ENCODE results near the gene C1QTNF9.

C1QTNF9 gene

DNA sequence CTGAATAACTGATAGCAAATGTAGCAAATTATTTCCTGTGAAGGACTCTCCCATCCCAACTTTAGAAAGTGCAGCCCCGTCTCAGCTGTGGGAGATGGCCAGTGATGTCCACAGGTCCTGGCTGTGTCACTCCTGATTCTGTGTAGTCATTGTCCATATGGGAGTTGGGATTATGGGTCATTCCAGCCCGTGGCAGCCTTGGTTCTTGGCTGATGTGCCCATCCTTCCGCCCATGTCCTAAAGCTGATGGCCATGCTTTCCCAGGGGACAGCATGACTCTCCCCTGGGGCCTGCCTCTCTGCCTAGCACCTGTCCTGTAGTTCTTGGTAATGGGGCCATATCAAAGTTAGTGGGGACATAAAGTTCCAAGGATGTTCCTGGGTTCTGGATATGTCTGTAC lies 43.9 kb upstream of the C1QTNF9 start (continued):
- TF ChIP-seq ZNF335 (tag by site-specific recombination; conservative IDR thresholded peaks at IDR 0.05) (no peak), ZFP37 (tag by site-specific recombination; IDR thresholded peaks at IDR 0.05) (no peak), RBAK (tag by site-specific recombination; IDR thresholded peaks at IDR 0.05) (no peak)
- TF ChIP-seq, protein P1, sequence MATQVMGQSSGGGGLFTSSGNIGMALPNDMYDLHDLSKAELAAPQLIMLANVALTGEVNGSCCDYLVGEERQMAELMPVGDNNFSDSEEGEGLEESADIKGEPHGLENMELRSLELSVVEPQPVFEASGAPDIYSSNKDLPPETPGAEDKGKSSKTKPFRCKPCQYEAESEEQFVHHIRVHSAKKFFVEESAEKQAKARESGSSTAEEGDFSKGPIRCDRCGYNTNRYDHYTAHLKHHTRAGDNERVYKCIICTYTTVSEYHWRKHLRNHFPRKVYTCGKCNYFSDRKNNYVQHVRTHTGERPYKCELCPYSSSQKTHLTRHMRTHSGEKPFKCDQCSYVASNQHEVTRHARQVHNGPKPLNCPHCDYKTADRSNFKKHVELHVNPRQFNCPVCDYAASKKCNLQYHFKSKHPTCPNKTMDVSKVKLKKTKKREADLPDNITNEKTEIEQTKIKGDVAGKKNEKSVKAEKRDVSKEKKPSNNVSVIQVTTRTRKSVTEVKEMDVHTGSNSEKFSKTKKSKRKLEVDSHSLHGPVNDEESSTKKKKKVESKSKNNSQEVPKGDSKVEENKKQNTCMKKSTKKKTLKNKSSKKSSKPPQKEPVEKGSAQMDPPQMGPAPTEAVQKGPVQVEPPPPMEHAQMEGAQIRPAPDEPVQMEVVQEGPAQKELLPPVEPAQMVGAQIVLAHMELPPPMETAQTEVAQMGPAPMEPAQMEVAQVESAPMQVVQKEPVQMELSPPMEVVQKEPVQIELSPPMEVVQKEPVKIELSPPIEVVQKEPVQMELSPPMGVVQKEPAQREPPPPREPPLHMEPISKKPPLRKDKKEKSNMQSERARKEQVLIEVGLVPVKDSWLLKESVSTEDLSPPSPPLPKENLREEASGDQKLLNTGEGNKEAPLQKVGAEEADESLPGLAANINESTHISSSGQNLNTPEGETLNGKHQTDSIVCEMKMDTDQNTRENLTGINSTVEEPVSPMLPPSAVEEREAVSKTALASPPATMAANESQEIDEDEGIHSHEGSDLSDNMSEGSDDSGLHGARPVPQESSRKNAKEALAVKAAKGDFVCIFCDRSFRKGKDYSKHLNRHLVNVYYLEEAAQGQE (tag by site-specific recombination; IDR thresholded peaks at IDR 0.05): no peak
- TF ChIP-seq, protein P2, sequence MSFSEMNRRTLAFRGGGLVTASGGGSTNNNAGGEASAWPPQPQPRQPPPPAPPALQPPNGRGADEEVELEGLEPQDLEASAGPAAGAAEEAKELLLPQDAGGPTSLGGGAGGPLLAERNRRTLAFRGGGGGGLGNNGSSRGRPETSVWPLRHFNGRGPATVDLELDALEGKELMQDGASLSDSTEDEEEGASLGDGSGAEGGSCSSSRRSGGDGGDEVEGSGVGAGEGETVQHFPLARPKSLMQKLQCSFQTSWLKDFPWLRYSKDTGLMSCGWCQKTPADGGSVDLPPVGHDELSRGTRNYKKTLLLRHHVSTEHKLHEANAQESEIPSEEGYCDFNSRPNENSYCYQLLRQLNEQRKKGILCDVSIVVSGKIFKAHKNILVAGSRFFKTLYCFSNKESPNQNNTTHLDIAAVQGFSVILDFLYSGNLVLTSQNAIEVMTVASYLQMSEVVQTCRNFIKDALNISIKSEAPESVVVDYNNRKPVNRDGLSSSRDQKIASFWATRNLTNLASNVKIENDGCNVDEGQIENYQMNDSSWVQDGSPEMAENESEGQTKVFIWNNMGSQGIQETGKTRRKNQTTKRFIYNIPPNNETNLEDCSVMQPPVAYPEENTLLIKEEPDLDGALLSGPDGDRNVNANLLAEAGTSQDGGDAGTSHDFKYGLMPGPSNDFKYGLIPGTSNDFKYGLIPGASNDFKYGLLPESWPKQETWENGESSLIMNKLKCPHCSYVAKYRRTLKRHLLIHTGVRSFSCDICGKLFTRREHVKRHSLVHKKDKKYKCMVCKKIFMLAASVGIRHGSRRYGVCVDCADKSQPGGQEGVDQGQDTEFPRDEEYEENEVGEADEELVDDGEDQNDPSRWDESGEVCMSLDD (tag by site-specific recombination; IDR thresholded peaks at IDR 0.05): no peak
- TF ChIP-seq, protein P3, sequence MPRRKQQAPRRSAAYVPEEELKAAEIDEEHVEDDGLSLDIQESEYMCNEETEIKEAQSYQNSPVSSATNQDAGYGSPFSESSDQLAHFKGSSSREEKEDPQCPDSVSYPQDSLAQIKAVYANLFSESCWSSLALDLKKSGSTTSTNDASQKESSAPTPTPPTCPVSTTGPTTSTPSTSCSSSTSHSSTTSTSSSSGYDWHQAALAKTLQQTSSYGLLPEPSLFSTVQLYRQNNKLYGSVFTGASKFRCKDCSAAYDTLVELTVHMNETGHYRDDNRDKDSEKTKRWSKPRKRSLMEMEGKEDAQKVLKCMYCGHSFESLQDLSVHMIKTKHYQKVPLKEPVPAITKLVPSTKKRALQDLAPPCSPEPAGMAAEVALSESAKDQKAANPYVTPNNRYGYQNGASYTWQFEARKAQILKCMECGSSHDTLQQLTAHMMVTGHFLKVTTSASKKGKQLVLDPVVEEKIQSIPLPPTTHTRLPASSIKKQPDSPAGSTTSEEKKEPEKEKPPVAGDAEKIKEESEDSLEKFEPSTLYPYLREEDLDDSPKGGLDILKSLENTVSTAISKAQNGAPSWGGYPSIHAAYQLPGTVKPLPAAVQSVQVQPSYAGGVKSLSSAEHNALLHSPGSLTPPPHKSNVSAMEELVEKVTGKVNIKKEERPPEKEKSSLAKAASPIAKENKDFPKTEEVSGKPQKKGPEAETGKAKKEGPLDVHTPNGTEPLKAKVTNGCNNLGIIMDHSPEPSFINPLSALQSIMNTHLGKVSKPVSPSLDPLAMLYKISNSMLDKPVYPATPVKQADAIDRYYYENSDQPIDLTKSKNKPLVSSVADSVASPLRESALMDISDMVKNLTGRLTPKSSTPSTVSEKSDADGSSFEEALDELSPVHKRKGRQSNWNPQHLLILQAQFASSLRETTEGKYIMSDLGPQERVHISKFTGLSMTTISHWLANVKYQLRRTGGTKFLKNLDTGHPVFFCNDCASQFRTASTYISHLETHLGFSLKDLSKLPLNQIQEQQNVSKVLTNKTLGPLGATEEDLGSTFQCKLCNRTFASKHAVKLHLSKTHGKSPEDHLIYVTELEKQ (tag by site-specific recombination; IDR thresholded peaks at IDR 0.05; ENCODE audit: borderline replicate concordance): no peak
- TF ChIP-seq, protein P4, sequence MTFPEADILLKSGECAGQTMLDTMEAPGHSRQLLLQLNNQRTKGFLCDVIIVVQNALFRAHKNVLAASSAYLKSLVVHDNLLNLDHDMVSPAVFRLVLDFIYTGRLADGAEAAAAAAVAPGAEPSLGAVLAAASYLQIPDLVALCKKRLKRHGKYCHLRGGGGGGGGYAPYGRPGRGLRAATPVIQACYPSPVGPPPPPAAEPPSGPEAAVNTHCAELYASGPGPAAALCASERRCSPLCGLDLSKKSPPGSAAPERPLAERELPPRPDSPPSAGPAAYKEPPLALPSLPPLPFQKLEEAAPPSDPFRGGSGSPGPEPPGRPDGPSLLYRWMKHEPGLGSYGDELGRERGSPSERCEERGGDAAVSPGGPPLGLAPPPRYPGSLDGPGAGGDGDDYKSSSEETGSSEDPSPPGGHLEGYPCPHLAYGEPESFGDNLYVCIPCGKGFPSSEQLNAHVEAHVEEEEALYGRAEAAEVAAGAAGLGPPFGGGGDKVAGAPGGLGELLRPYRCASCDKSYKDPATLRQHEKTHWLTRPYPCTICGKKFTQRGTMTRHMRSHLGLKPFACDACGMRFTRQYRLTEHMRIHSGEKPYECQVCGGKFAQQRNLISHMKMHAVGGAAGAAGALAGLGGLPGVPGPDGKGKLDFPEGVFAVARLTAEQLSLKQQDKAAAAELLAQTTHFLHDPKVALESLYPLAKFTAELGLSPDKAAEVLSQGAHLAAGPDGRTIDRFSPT (tag by site-specific recombination; IDR thresholded peaks at IDR 0.05): no peak
- TF ChIP-seq, protein P5, sequence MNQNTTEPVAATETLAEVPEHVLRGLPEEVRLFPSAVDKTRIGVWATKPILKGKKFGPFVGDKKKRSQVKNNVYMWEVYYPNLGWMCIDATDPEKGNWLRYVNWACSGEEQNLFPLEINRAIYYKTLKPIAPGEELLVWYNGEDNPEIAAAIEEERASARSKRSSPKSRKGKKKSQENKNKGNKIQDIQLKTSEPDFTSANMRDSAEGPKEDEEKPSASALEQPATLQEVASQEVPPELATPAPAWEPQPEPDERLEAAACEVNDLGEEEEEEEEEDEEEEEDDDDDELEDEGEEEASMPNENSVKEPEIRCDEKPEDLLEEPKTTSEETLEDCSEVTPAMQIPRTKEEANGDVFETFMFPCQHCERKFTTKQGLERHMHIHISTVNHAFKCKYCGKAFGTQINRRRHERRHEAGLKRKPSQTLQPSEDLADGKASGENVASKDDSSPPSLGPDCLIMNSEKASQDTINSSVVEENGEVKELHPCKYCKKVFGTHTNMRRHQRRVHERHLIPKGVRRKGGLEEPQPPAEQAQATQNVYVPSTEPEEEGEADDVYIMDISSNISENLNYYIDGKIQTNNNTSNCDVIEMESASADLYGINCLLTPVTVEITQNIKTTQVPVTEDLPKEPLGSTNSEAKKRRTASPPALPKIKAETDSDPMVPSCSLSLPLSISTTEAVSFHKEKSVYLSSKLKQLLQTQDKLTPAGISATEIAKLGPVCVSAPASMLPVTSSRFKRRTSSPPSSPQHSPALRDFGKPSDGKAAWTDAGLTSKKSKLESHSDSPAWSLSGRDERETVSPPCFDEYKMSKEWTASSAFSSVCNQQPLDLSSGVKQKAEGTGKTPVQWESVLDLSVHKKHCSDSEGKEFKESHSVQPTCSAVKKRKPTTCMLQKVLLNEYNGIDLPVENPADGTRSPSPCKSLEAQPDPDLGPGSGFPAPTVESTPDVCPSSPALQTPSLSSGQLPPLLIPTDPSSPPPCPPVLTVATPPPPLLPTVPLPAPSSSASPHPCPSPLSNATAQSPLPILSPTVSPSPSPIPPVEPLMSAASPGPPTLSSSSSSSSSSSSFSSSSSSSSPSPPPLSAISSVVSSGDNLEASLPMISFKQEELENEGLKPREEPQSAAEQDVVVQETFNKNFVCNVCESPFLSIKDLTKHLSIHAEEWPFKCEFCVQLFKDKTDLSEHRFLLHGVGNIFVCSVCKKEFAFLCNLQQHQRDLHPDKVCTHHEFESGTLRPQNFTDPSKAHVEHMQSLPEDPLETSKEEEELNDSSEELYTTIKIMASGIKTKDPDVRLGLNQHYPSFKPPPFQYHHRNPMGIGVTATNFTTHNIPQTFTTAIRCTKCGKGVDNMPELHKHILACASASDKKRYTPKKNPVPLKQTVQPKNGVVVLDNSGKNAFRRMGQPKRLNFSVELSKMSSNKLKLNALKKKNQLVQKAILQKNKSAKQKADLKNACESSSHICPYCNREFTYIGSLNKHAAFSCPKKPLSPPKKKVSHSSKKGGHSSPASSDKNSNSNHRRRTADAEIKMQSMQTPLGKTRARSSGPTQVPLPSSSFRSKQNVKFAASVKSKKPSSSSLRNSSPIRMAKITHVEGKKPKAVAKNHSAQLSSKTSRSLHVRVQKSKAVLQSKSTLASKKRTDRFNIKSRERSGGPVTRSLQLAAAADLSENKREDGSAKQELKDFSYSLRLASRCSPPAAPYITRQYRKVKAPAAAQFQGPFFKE (tag by site-specific recombination; IDR thresholded peaks at IDR 0.05; ENCODE audit: borderline replicate concordance): no peak
- TF ChIP-seq, protein P6, sequence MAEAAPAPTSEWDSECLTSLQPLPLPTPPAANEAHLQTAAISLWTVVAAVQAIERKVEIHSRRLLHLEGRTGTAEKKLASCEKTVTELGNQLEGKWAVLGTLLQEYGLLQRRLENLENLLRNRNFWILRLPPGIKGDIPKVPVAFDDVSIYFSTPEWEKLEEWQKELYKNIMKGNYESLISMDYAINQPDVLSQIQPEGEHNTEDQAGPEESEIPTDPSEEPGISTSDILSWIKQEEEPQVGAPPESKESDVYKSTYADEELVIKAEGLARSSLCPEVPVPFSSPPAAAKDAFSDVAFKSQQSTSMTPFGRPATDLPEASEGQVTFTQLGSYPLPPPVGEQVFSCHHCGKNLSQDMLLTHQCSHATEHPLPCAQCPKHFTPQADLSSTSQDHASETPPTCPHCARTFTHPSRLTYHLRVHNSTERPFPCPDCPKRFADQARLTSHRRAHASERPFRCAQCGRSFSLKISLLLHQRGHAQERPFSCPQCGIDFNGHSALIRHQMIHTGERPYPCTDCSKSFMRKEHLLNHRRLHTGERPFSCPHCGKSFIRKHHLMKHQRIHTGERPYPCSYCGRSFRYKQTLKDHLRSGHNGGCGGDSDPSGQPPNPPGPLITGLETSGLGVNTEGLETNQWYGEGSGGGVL (tag by site-specific recombination; IDR thresholded peaks at IDR 0.05): no peak

Measured in HEK293 (cell line).